Muscle of back (tissue), 11 donors: ENCODE measurements around the gene METAP1D. TPM values are rescaled to one million over a fixed set of nuclear protein-coding genes. Genes with fewer than 3 reads are reported as not detected.

Source experiments
- DNase-seq, 3 donors: peaks; one replicate each; pipeline versions ENCODE4 v3.0.0 to v3.0.0-alpha.2; 2013
- polyA plus RNA-seq, 10 donors: library from polyadenylated mRNA; unstranded; fragments of 120-200 nt; gene quantifications; one replicate each; pipeline ENCODE4 v1.2.1, GENCODE V29; 2013; ENCODE audit not compliant: insufficient read length in 10 of 10

Gene METAP1D
- polyA plus RNA-seq, 10 donors: 7.3 to 20.2 (median 10.4) TPM

DNA sequence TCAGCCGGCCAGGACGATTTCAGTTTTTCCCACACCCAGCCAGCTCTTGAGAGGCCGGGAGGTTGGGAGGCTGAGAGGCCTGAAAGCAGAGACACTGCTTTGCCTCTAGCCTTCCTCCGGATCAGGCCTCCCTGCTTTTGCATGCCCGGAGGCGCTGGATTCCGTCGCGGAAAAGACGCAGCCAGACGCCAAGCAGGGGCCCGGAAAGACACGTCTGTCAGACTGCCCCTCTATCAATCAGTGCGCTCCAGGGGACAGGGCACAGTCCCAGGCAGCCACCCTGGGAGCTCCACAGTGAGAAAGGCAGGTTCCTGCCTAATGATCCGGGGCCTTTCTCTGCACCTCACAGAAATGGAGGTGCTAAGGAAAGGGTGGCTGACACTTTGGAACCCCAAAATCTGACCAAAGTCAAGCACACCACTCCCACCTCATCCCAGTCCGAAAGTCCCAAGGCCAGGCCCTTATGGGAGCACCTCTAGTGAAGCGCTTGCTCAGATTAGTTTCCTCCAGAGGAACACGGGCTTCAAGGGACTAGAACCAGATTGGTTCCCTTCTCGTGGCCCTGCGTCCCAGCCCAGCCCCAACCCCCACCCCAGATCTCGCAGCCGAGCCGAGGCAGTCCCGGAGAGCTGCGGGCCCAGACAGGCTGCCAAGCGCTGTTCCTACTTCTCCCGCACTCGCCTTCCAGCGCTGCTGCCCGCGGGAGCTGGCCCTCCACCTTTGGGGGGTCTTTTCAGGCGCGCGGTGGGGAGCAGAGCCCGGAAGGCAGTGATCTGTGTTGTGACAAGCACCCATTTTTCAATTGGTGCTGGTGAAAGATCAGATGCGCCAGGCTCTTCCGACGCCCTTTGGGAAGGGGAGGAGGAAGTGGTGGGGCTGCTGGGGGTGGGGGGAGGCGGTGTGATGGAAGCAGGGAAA, 90.5 kb downstream of the METAP1D start:
- peak in 1 of 3 donors; percentile 33 for DNase-seq

GRCh38 chr2:172091000-172091641, 91.4 kb downstream of the METAP1D start:
- peak in 1 of 3 donors; percentile 47 for DNase-seq

- DNase-seq: peak in 1 of 3 donors; percentile 54
Observed at GRCh38 chr2:172091761-172092566, 92.2 kb downstream of the METAP1D start.

- DNase-seq: peak in 1 of 3 donors; percentile 74
Observed at GRCh38 chr2:172092716-172093415, 93.1 kb downstream of the METAP1D start.

DNA sequence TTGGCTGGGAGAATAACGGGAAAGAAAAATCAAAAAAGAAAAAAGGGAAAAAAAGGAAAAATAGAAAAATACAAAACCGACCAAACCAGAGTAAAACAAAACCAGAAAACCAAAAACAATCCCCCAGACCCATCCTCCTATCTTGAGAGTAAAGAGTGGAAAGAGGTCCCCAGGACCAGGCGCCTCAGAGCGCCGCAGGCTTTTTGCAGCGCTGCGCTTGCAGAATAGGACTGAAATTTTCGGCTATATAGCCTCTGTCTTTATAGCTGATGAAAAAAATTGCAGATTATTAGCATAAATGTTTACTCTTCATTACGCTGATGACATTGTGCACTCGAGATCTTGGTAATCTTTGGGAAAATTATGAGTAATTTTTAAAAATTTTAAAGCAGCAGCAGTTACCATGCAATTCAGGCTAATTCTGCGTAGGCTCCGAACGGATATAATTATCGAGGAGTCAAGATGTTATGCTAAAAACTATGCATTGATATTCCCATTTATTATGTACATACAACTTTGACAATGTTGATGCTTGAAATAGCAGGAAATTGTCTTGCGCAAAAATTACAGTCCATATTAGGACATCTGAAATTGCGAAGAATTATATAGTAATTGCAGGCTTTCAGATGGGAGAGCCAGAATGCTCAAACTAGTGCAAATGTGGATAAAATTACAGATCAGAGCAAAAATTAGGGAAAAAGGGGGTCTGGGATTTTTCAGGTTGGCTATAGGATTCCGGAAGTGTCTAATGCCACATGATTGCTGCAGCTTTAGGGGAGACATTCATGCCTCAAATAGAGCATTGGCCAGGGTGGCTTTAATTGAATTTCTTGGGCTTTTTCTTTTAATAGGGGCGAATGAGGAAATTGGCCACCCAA, 93.9 kb downstream of the METAP1D start:
- peak in 1 of 3 donors; percentile 64 for DNase-seq

DNA sequence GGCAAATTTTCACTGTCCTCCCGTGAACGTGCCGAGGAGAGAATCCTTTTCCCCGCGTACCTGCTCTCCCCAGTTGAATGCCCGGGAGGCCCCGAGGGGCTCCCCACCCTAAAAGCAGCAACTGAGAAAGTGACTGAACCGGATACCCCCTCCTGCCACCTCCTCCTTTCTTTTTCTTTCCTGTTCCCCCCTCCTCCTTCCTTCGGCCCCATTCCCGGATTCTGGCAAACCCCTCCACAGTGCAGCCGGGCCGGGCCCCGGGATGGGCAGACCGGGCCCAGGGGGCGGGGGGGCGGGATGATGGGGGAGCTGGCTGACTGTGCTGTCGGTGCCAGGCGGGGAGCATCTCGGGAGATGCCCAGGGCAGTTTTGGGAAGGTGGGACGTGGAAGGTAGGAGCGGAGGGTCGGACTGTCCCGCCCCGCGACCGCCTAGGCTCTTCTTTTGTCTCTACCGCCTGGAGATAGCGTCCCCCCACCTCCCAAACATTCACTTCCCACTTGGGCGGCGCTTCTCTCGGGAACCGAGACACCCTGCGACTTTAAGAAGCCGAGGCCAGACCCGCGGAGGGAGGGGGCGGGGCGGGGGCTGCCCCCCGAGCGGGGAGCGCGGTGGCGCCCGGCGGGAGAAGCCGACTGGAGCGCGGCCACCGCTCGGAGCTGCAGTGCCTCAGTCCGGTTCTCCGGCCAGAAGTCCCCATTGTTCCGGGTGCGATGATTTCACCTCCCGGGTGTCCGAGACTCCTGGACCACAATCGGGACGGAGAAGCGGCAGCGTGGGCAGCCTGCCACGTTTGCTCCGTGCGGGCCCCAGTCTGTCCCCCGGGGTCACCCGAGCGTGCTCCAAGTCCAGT, 94.8 kb downstream of the METAP1D start:
- peak in 1 of 3 donors; percentile 58 for DNase-seq

DNA sequence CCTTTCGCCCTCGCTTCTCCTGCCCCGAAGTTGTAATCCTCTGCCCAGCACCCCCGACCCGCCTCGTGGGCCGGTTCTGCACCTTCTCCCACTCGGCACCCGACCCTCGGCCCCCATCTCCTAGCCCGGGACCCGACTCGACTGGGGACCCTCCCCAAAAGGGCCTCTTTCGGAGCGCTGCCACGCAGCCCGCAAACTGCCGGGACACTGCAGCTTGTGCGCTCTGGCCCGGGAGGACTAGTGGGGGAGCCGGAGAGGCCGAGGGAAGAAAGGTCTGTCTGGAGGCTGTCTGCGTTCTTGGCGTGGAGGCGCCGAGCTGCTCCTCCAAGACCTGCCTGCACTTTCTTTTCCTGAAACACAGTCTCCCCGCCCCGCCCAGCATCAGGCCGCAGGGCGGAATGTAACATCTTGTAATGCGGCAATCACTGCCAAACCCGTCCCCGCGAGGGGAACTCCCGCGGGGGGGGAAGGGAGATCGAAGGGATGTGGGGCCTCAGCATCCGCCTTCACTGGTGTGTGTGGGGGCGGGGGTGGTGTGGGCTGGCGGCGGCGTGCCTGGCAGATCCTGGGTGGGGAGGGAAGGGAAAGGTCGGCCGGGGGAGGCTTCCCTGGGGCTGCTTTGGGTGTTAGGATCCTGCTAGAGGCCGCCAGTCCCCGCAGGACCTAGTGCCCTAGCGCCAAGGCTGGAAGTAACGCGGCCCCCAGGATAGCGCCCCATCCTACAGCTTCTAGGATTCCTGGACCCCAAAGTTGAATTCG, 95.6 kb downstream of the METAP1D start:
- DNase-seq: peak in 1 of 3 donors; percentile 79

- DNase-seq: peak in 1 of 3 donors; percentile 58
Observed at GRCh38 chr2:172095905-172096625, 96.3 kb downstream of the METAP1D start.

- DNase-seq: peak in 1 of 3 donors; percentile 66
Observed at GRCh38 chr2:172096626-172097547, 97.1 kb downstream of the METAP1D start.

DNA sequence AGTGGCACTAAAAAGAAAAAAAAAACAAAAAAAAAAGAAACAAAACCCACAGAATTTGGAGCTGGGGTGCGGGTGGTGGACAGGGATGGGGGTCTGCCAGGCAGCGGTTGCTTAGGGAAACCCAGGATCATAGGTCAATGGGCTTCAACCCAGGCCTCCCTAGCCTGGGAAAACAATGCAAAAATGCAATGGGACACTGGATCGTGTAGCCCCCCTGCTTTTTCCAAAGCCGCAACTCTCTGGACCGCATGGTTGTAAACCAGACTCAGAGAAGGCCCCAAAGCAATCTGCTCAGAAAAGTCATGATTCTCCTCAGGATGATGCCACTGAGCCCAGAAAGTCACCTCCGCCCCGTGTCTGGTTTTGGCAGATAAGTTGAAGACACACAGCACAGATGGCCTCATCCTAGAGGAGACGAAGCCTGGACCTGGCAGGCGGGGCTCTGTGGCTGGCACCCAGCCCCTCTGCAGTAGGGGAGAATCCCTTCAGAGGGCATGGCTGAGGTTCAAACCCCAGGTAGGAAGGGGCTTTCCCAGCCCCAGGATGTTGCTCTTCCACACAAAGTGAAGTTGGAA, 97.9 kb downstream of the METAP1D start:
- peak in 1 of 3 donors; percentile 12 for DNase-seq

DNA sequence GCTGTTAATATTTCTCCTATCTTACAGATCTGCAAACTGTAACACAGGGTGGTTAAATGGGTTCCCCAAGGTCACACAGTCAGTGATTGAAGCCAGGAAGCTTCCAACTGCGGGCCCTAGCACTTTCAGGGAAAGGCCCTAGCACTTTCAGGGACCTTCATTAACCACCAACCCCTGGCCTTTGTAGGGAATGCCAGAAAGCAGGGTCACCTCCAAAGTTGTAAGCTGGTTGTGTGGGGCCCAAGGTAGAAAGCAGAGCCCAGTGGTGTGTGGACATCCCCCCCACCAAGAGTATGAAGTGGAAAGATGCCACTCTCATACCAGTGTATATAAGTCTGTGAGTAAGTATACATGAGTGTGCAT, 98.5 kb downstream of the METAP1D start:
- DNase-seq: peak in 1 of 3 donors; percentile 11

DNA sequence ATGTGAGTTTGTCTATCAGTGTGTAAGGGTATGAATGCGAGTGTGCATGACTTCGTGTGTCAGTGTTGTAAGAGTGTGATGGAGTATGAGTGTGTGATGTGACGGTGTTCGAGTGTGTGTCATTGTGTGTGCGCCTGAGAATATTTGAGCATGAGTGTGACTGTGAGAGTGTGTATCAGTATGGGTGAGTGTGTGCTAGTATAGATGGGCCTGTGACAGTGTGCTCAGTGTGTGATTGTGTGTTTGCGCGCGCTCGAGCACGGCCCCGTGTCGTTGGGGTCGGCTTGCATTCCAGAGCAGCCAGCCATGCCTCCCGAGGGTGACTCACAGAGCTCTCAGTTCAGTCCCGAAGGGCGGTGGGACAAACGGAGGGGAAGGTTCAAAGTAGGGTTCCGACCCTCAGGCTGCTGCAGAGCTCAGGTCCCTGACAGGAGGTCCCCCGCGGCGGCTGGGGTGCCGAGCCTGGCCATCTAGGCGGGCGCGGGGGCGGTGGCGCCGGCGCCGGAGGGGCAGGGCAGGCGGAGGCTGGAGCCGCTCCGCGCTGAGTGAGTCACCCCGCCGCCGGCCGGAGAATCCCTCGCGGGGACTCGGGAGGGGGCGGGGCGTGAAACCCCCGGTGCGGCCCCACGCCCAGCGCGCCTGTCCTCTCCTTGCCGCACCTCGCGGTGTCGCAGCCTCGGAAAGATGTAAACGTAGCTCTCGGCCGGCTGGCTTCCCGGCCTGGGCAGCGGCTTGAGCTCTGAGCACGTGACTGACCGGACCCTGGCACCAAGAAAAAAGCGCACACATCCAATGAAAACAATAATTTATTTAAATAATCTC, 99.1 kb downstream of the METAP1D start:
- peak in 1 of 3 donors; percentile 66 for DNase-seq

DNA sequence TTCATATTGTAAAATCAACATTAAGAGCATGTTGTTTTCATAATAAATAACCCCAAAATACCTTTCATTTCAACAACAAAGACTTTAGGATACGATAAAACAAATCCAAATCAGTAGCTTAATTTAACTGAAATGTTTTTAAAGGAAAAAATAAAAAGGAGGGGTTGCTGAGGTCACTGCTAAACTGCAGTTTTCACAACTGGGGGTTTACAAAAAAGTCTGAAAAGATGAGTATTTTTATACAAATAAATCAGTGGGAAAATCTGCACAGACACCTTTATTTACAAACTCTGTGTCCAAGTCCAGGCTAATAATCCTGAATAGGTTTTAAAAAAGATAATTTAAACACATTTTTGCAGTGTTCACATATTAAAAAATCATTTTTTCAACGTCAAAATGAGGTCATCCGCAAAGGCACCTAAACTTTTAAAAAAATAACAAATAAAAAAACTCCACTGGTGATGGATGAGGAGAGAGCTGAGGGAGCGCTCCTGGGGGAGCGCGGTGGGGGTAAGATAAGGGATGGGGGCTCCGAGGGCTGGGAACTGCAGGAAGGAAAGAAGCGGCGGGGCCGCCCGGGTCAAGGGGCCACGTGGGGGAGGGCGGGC, 99.8 kb downstream of the METAP1D start:
- DNase-seq: no peak

GRCh38 chr2:172100080-172100934, 100.6 kb downstream of the METAP1D start:
- peak in 1 of 3 donors; percentile 25 for DNase-seq
